ENCODE data around the gene CTAGE1.

- TF ChIP-seq CTCF (IDR thresholded peaks at IDR 0.05): no peak
- no peak for TF ChIP-seq POLR2A (IDR thresholded peaks at IDR 0.05)
Measured at GRCh38 chr18:22410126-22410525, 7.6 kb downstream of the CTAGE1 start.

All from esophagus squamous epithelium (tissue), 4 donors.